Gastroesophageal sphincter (tissue), 4 donors: ENCODE measurements around the gene TPBGL. TPM values are rescaled to one million over a fixed set of nuclear protein-coding genes. Genes with fewer than 3 reads are reported as not detected.

Experiments
- ATAC-seq: fragments of 150-250 bp; one replicate; pipeline ENCODE4 v1.9.1; 2016; ENCODE audit warnings: mild to moderate bottlenecking, moderate library complexity
- H3K27ac ChIP-seq, 4 donors: fragments of 200-600 bp; sonication (generic) in 3 of 4; 1 replicate in 3 of 4; 2 replicates in 1 of 4; pipeline ENCODE4 v1.5.1; 2016 to 2019
- H3K27me3 ChIP-seq: fragments of 200-600 bp; sonication (generic); one replicate; pipeline ENCODE4 v1.5.1; 2019
- H3K36me3 ChIP-seq, 2 donors: fragments of 200-600 bp; sonication (generic); one replicate each; pipeline ENCODE4 v1.5.1; 2019; ENCODE audit warnings: control low read depth in 1 of 2
- H3K4me1 ChIP-seq, 3 donors: fragments of 200-600 bp; sonication (generic); 1 replicate in 2 of 3; 2 replicates in 1 of 3; pipeline ENCODE4 v1.5.1; 2016 to 2019; ENCODE audit warnings: control low read depth in 2 of 3
- H3K4me3 ChIP-seq, 2 donors: fragments of 200-600 bp; sonication (generic); one replicate each; pipeline ENCODE4 v1.5.1; 2019; ENCODE audit warnings: mild to moderate bottlenecking in 1 of 2, moderate library complexity in 1 of 2
- H3K9me3 ChIP-seq, 3 donors: fragments of 200-600 bp; sonication (generic); one replicate each; pipeline ENCODE4 v1.5.1; 2017 to 2019; ENCODE audit warnings: control low read depth in 2 of 3
- CTCF ChIP-seq, 4 experiments: fragments of 200-600 bp in 2 of 4; fragments of 450-650 bp in 2 of 4; sonication (generic) in 1 of 4; IDR thresholded peaks; one replicate each; pipeline ENCODE4 v1.5.1; 2017 to 2019; ENCODE audit warnings: antibody characterized with exemption in 4 of 4, mild to moderate bottlenecking in 2 of 4, moderate library complexity in 2 of 4
- EP300 ChIP-seq: sonication (generic); formaldehyde crosslinking; IDR thresholded peaks from one replicate; pipeline ENCODE4 v1.6.1; 2017; ENCODE audit warnings: antibody characterized with exemption, mild to moderate bottlenecking
- POLR2A ChIP-seq, 2 donors: fragments of 450-650 bp; IDR thresholded peaks; one replicate each; pipeline ENCODE4 v1.6.1; 2017; ENCODE audit warnings: antibody characterized with exemption in 2 of 2, mild to moderate bottlenecking in 2 of 2, moderate library complexity in 1 of 2
- POLR2AphosphoS5 ChIP-seq: sonication (generic); formaldehyde crosslinking; IDR thresholded peaks from one replicate; pipeline ENCODE4 v1.6.1; 2017; ENCODE audit warnings: antibody characterized with exemption
- WGBS, 2 donors: methylation state at CpG; one replicate each; pipeline ENCODE4 v1.1.5; 2018; ENCODE audit warnings: low coverage in 1 of 2; 5-methylcytosine and 5-hydroxymethylcytosine counted together
- total RNA-seq, 4 donors: library from RNA; depleted of rRNA; stranded (reverse); fragments of >200 nt; gene quantifications; one replicate each; pipeline ENCODE4 v1.1.0, GENCODE V29; 2016

TPBGL gene
- total RNA-seq, 4 donors from 2014 or later, result 0.13 to 0.31 TPM; not detected in 2

- WGBS, 2 donors, result 84% methylated on average over 5 of the region's 9 CpGs; no CpG with 5 or more reads in 1 of the 2 donors
- no peak for TF ChIP-seq POLR2AphosphoS5
- TF ChIP-seq CTCF (IDR thresholded peaks at IDR 0.05), result no peak
- TF ChIP-seq POLR2A (IDR thresholded peaks at IDR 0.05), result no peak
- no peak for TF ChIP-seq EP300
- peaks cover 0 to 100% of the 10 kb centered on the region in 2 donors for H3K36me3 ChIP-seq
Observed at GRCh38 chr11:75269896-75270295, 29.3 kb downstream of the TPBGL start.

GRCh38 chr11:75270896-75271418, 30.4 kb downstream of the TPBGL start:
- Histone ChIP-seq H3K36me3 (peaks cover 0 to 100% of the 10 kb centered on the region in 2 donors), H3K9me3 (no peaks in the 10 kb centered on the region), H3K4me3 (no peak overlapping the region), H3K27me3 (no peaks in the 10 kb centered on the region), H3K27ac (no peak overlapping the region), H3K4me1 (no peaks in the 10 kb centered on the region)
- TF ChIP-seq EP300 (no peak), CTCF (IDR thresholded peaks at IDR 0.05) (peak in 1 of 4 experiments; percentile 9)
- WGBS, 2 donors, result 60% methylated on average over 1 of the region's 3 CpGs; no CpG with 5 or more reads in 1 of the 2 donors
- no peak for ATAC-seq

More at GRCh38 chr11:75269896-75270295, 29.3 kb downstream of the TPBGL start:
- H3K4me3 ChIP-seq, result no peak overlapping the region
- no peaks in the 10 kb centered on the region for H3K9me3 ChIP-seq
- H3K4me1 ChIP-seq, result no peaks in the 10 kb centered on the region
- no peaks in the 10 kb centered on the region for H3K27me3 ChIP-seq
- ATAC-seq, result no peak
- H3K27ac ChIP-seq, result no peak overlapping the region

GRCh38 chr11:75271730-75272129, 31.2 kb downstream of the TPBGL start:
- H3K4me3 ChIP-seq, result no peak overlapping the region
- H3K4me1 ChIP-seq, result no peaks in the 10 kb centered on the region
- peaks cover 0 to 100% of the 10 kb centered on the region in 2 donors for H3K36me3 ChIP-seq
- no peaks in the 10 kb centered on the region for H3K27me3 ChIP-seq
- no peaks in the 10 kb centered on the region for H3K9me3 ChIP-seq
- no peak overlapping the region for H3K27ac ChIP-seq
- 60% methylated on average over 1 of the region's 6 CpGs; no CpG with 5 or more reads in 1 of the 2 donors for WGBS, 2 donors
- no peak for ATAC-seq
- TF ChIP-seq CTCF (IDR thresholded peaks at IDR 0.05) (no peak), POLR2A (IDR thresholded peaks at IDR 0.05) (no peak), EP300 (no peak), POLR2AphosphoS5 (no peak)

- no peak for TF ChIP-seq CTCF (IDR thresholded peaks at IDR 0.05)
- TF ChIP-seq POLR2A (IDR thresholded peaks at IDR 0.05), result no peak
- no peak for TF ChIP-seq POLR2AphosphoS5
- no peak for TF ChIP-seq EP300
- Histone ChIP-seq H3K9me3 (no peaks in the 10 kb centered on the region), H3K27ac (no peak overlapping the region), H3K27me3 (no peaks in the 10 kb centered on the region), H3K36me3 (peaks cover 0 to 100% of the 10 kb centered on the region in 2 donors), H3K4me1 (no peaks in the 10 kb centered on the region), H3K4me3 (no peak overlapping the region)
- no peak for ATAC-seq
- WGBS, 2 donors, result 82 to 93% methylated on average over 3 to 4 of the region's 5 CpGs
Observed at GRCh38 chr11:75272391-75272790, 31.8 kb downstream of the TPBGL start.

GRCh38 chr11:75272821-75273301, 32.3 kb downstream of the TPBGL start:
- 73 to 76% methylated on average over 2 of the region's 12 CpGs for WGBS, 2 donors
- TF ChIP-seq EP300, result no peak
- no peak for TF ChIP-seq POLR2A (IDR thresholded peaks at IDR 0.05)
- no peak for TF ChIP-seq POLR2AphosphoS5
- no peak for TF ChIP-seq CTCF (IDR thresholded peaks at IDR 0.05)
- H3K36me3 ChIP-seq, result peaks cover 0 to 100% of the 10 kb centered on the region in 2 donors
- H3K4me3 ChIP-seq, result no peak overlapping the region
- H3K9me3 ChIP-seq, result no peaks in the 10 kb centered on the region
- H3K27ac ChIP-seq, result no peak overlapping the region
- H3K27me3 ChIP-seq, result no peaks in the 10 kb centered on the region
- ATAC-seq, result no peak
- H3K4me1 ChIP-seq, result no peaks in the 10 kb centered on the region
